DLD1 (cell line): Measurements from ENCODE around the gene EBF3.

Source experiments
- in situ Hi-C: cut with HindIII; loops from 2 replicates; pipeline ENCODE4 v1.10.0; 2017; ENCODE audit warnings: low sequenced_read_pairs

EBF3 gene

GRCh38 chr10:129841071-129841470 is 123.0 kb downstream of the EBF3 start:
- in situ Hi-C loops, result no loop called here

DNA sequence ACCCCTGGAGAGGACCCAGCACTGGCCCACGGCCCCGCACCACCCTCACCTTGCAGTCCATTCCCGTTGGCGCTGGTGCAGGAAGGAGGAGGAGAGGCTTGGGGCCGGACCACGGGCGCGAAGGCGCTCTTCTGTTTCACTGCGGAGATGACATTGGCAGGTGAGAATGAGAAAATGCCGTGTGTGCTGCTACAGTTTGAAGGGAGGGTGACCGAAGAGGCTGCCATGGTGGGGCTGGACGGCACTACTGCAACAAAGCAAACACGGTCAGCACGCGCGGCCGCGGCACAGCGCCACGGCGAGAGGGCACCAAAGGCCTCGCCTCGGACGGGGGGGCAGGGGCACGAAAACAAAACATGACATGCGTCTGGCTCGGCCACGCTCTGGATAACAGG is 123.9 kb downstream of the EBF3 start:
- in situ Hi-C loops, result no loop called here

DNA sequence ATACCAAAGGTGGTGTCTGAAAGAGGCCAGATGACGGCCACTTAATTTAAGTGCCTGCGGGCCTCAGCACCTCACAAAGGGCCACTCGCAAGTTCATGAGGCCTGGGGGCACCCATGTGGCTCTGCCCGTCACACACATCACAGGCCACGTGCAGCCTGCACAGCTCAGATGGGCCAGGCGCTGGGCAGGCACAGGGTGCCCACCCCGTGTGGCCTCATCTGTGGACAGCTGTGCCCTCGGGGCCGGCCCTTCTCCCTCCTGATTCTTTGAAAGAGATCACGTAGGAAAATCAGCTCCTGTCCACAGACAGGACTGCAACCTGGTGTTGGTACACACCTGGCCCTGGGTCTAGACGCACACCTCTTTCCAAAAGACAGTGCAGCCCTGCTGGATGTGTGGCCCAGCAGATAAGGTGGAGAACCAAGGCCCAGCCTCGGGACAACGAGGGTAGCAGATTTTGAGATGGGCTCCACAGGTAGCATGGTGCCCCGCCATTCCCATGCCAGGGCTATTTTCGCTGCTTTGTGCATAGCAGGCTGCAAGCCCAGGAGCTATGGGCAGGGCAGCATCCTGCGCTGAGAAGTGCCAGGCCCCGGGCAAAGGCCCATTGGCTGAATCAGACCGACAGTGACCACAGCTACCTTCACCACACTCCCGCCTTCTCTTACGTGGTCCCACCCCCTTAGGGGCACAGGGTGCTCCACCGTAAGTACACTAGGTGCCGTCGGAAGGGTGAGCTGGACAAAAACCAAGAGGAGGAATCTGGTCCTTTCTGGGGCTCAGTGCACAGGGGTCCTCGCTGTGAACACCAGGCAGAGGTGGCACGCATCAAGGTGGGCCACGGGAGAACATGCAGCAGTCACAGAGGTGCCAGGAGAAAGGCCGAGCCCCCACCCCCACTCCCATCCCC is 124.5 kb downstream of the EBF3 start:
- in situ Hi-C loops, result no loop called here

DNA sequence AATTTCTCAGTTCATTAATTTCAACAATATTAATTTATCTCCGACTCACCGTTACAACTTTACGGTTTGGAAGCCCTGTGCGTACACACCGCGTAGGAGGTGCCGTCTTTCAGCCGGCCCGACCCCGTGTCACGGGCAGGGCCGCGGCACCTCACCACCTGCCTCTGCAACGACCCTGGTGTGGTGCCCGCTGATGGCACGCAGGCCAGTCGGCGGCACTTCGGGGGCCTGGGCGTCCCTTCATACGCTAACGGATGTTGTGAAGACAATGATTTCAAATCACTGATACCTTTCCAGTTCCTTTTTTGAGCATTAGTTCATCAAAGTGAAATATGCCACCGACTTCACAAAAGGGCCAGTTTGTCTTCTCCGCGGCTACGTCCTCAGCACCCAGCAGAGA is 125.3 kb downstream of the EBF3 start:
- in situ Hi-C loops, result no loop called here

DNA sequence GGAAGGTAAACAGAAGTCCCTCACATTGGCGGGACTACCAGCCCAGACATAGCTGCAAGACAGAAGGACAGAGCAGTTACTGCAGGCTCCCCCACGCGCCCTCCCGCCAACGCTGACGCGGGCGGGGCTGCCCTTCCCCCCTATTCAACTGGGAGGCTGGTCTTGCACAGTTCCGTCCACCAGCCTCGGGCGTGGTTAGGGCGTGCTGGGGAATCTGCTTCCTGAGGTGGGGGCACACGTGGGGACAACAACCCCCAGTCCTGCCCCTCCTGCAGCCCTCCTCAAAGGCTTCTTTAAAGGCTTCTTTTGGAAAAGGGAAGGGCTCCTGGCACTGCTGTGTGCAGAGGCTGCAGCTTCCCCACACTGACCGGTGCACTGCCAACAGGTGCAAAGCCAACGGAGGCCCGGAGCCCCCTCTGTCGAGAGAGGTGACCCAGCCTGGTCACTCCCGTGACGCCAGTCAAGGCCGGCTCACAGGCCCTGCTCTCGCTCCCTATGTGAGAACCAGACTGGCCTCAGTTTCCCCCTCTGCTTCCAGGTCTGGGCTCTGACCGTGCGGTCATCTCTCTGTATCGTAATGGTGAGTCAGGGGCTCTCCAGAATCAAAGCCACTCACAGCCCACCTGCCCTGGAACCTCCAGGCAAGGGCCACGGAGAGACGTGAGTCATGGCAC is 126.0 kb downstream of the EBF3 start:
- in situ Hi-C loops, result no loop called here

DNA sequence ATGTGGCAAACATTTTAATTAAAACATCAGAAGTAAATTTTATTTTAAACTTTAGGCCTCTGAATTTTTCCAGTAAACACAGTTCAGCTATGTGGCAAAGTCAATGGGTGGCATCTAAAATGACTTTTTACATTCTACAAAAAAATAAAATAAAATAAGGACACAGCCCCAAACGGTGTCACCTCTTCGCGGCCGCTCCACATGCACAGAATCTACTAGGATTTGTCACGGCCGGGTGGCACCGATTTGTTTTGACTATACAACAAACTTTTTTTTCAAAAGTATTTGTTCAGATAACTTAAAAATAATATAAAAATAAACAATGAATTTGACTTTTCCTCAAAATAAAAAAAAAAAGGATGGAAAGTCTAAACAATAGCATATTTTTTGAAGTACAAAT is 127.8 kb downstream of the EBF3 start:
- in situ Hi-C loops, result no loop called here

- in situ Hi-C loops, result no loop called here
Measured at GRCh38 chr10:129833994-129834739, 129.9 kb downstream of the EBF3 start.

DNA sequence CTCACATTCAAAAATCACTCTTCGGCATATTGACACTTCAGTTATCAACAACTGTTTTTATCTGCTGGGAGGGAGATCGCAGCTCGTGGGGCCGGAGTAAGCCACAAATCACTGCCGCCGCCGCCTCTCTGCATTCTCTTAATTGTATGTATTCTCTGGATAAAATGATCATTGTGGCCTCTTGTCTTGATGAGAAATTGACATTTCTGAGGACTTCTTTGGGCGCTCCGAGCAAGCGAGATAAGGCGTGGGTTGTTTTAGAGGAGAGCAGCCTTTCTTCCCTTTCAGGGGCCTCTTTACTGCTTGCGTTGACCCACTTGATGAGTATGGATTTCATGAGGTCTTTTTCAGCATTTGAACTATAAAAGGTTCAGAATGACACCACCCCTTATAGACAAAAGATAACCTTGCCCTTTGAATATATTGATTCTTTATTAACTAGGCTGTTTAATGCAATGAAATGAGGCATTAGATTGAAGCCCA is 130.6 kb downstream of the EBF3 start:
- in situ Hi-C loops, result no loop called here

DNA sequence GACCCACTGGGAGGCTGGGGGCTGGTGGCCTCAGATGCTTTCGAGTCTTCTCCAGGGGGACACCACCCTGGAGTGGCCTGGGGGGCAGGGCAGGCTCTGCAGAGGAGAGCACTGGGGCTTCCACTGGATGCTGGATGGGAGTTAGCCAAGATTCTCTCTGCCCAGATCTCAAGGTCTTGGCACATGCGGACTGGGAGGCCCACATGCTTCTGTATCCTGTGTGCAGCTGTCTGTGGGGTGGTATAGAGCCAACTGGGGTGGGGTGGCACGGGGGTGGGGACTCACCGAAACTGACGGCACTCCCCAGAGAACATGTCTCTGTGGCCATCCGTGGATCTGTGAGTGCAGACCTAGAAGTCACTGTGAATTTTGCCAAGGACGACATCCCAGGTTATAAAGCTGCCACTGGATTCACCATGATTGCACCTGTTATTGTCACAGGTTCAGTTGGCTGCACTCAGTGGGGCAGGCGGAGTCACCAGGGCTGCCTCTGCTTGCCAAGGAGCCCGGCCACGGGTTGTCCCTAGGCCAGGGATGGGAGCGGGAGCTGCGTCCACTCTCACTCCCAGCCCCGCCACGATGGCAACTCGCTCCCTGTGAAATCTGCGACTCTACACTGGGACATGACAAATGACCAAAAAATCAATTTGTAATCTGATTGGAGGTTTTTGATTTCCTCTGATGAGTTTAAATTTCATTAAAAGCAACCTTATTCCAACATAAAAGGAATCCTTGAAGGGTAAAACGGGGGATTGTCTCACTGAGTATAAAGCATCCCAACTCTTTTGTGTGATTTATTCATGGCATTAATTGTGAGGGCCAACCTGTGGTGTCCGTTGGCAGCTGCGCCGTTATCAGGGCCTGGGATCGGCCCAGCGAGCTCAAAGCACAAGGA is 131.3 kb downstream of the EBF3 start:
- in situ Hi-C loops, result no loop called here

- in situ Hi-C loops, result no loop called here
Measured at GRCh38 chr10:129831150-129831549, 132.9 kb downstream of the EBF3 start.

DNA sequence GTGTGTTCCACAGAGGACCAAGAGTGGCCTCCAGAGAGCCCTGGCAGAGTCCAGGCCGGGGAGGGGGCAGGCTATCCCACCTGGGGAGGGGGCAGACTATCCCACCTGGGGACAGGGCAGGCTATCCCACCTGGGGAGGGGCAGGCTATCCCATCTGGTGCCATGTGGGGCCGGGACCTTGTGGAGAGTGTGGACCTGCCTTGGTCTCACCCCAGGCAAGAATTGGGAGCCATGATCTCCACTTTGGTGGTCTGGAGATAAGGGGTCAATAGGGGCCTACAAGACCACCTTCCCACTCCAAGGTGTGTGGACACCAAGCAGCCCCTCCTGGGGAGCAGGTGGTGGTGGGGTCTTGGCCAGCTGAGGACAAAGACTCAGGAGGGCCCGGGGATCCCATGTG is 138.2 kb downstream of the EBF3 start:
- in situ Hi-C loops, result no loop called here

GRCh38 chr10:129825221-129825620 is 138.9 kb downstream of the EBF3 start:
- in situ Hi-C loops, result no loop called here

GRCh38 chr10:129820451-129820850 is 143.6 kb downstream of the EBF3 start:
- in situ Hi-C loops, result no loop called here

DNA sequence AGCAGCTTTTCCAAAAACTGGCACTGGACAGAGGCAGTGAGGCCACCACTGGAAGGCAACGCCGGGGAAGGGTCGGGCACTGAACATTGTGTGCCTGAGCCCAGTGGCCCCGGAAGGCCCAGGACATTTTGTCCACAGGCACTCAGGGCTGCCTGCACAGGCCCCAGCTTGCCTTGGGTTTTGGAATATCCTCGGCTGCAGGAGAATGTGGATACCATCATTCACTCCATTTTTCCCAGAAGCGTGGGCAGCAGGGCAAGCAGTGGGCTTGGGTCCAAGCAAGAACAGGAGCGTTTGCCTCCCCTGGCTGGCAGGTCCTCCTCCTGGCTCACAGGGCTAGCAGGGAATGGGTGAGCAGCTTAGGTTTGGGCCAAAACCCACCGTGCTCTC is 147.4 kb downstream of the EBF3 start:
- in situ Hi-C loops, result no loop called here

GRCh38 chr10:129815898-129816655 is 148.0 kb downstream of the EBF3 start:
- in situ Hi-C loops, result no loop called here

- in situ Hi-C loops, result no loop called here
Measured at GRCh38 chr10:129814681-129815646, 149.1 kb downstream of the EBF3 start.

DNA sequence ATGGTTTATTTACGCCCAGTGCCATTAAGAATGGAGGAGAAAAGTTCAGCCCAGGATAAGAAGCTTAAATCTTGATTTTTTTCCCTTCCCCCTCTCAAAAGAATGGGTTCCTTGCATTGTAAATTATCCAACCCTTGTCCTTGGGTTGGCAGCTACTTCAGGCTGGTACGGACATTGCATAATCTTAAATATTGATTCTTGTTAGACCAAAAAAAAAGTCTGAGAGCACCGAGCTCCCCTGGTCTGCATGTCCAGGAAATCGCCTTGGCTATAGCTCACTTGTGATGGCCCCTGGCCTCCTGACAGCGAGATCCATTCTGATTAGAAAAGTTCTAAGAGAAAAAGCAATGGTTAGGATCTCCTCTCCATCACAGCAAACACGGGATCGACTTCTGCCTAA is 151.7 kb downstream of the EBF3 start:
- in situ Hi-C loops, result no loop called here

GRCh38 chr10:129811208-129811607 is 152.9 kb downstream of the EBF3 start:
- in situ Hi-C loops, result no loop called here

GRCh38 chr10:129809841-129810240 is 154.2 kb downstream of the EBF3 start:
- in situ Hi-C loops, result no loop called here
